Astrocyte (in vitro differentiated cells and primary cell): Measurements from ENCODE around the gene SLC22A7. TPM values are rescaled to one million over a fixed set of nuclear protein-coding genes. Genes with fewer than 3 reads are reported as not detected.

ENCODE experiments used
- DNase-seq: peaks from one replicate; pipeline ENCODE4 v3.0.0-alpha.2; 2010; ENCODE audit warnings: low read depth
- FAIRE-seq: peaks from 2 replicates; lab custom pipeline; 2011; peaks lifted over from hg19 to GRCh38; lab: Jason Lieb, UNC
- H2AFZ ChIP-seq: 2 replicates; pipeline ENCODE4 v1.6.0; 2012; ENCODE audit warnings: low read depth, low read length, inconsistent platforms
- H3K27ac ChIP-seq: 2 replicates; pipeline ENCODE4 v1.5.1; 2011; ENCODE audit warnings: low read depth, low read length, inconsistent platforms
- H3K27me3 ChIP-seq: 2 replicates; pipeline ENCODE4 v1.6.0; 2011; ENCODE audit warnings: low read length, inconsistent platforms; ENCODE audit not compliant: insufficient read depth
- H3K36me3 ChIP-seq: 2 replicates; pipeline ENCODE4 v1.5.1; 2011; ENCODE audit warnings: low read length, inconsistent platforms; ENCODE audit not compliant: insufficient read depth
- H3K4me1 ChIP-seq: 2 replicates; pipeline ENCODE4 v1.5.1; 2011; ENCODE audit warnings: low read length, inconsistent platforms; ENCODE audit not compliant: insufficient read depth
- H3K4me2 ChIP-seq: 2 replicates; pipeline ENCODE4 v1.6.0; 2012; ENCODE audit warnings: low read length, inconsistent platforms
- H3K4me3 ChIP-seq: 2 replicates; pipeline ENCODE4 v1.5.1; 2011; ENCODE audit warnings: low read depth, mild to moderate bottlenecking, low read length, inconsistent platforms; ENCODE audit not compliant: insufficient read depth
- H3K79me2 ChIP-seq: 2 replicates; pipeline ENCODE4 v1.6.0; 2012; ENCODE audit warnings: mild to moderate bottlenecking, low read length, inconsistent platforms; ENCODE audit not compliant: insufficient read depth
- H3K9ac ChIP-seq: 2 replicates; pipeline ENCODE4 v1.6.0; 2012; ENCODE audit warnings: mild to moderate bottlenecking, low read length, inconsistent platforms
- H3K9me3 ChIP-seq: 2 replicates; pipeline ENCODE4 v1.5.1; 2012; ENCODE audit warnings: low read depth, mild to moderate bottlenecking, low read length, inconsistent platforms; ENCODE audit not compliant: insufficient read depth
- H4K20me1 ChIP-seq: 2 replicates; pipeline ENCODE4 v1.6.0; 2012; ENCODE audit warnings: low read length, inconsistent platforms; ENCODE audit not compliant: insufficient read depth
- H3K27ac Mint-ChIP-seq: one replicate; pipeline ENCODE4 v1.8.0; 2021; ENCODE audit warnings: mild to moderate bottlenecking, mixed read lengths; ENCODE audit not compliant: unreplicated experiment
- H3K27me3 Mint-ChIP-seq: one replicate; pipeline ENCODE4 v1.8.0; 2021; ENCODE audit warnings: low read depth, mixed read lengths; ENCODE audit not compliant: unreplicated experiment
- H3K36me3 Mint-ChIP-seq: one replicate; pipeline ENCODE4 v1.8.0; 2021; ENCODE audit warnings: low read depth, mixed read lengths; ENCODE audit not compliant: unreplicated experiment
- H3K4me1 Mint-ChIP-seq: one replicate; pipeline ENCODE4 v1.8.0; 2021; ENCODE audit warnings: low read depth, mixed read lengths; ENCODE audit not compliant: unreplicated experiment
- H3K4me3 Mint-ChIP-seq: one replicate; pipeline ENCODE4 v1.8.0; 2021; ENCODE audit warnings: mild to moderate bottlenecking, moderate library complexity, mixed read lengths; ENCODE audit not compliant: unreplicated experiment
- H3K9me3 Mint-ChIP-seq: one replicate; pipeline ENCODE4 v1.8.0; 2021; ENCODE audit warnings: mild to moderate bottlenecking, mixed read lengths; ENCODE audit not compliant: unreplicated experiment
- CTCF ChIP-seq: IDR thresholded peaks from 2 replicates; pipeline ENCODE4 v1.5.1; 2011; ENCODE audit warnings: low read depth, mild to moderate bottlenecking, inconsistent platforms, low read length, moderate library complexity; ENCODE audit not compliant: insufficient read depth
- EZH2 ChIP-seq: IDR thresholded peaks from 2 replicates; pipeline ENCODE4 v1.6.1; 2012; ENCODE audit warnings: mild to moderate bottlenecking, low read length, inconsistent platforms; ENCODE audit not compliant: insufficient read depth
- total RNA-seq: library from RNA; stranded (reverse); gene quantifications from 2 replicates; pipeline ENCODE4 v1.2.1, GENCODE V29; 2021

The SLC22A7 gene
- total RNA-seq, 1 donor from 2014 or later: not detected

GRCh38 chr6:43304361-43304760 lies 6.3 kb downstream of the SLC22A7 start:
- H3K4me1 ChIP-seq: no peaks in the 10 kb centered on the region
- no peak overlapping the region for H3K27ac Mint-ChIP-seq
- H3K4me3 Mint-ChIP-seq: no peak overlapping the region
- no peaks in the 10 kb centered on the region for H3K9me3 Mint-ChIP-seq
- H4K20me1 ChIP-seq: no peaks in the 10 kb centered on the region
- H2AFZ ChIP-seq: no peak overlapping the region
- TF ChIP-seq EZH2: no peak
- no peak for TF ChIP-seq CTCF
- no peak overlapping the region for H3K4me2 ChIP-seq
- H3K27me3 ChIP-seq: peaks cover 14% of the 10 kb centered on the region
- no peaks in the 10 kb centered on the region for H3K79me2 ChIP-seq
- FAIRE-seq: no peak
- H3K27me3 Mint-ChIP-seq: peaks cover 66% of the 10 kb centered on the region
- H3K4me1 Mint-ChIP-seq: no peaks in the 10 kb centered on the region
- no peak overlapping the region for H3K4me3 ChIP-seq
- no peak for DNase-seq
- no peak overlapping the region for H3K9ac ChIP-seq
- no peaks in the 10 kb centered on the region for H3K36me3 ChIP-seq
- no peaks in the 10 kb centered on the region for H3K9me3 ChIP-seq
- no peak overlapping the region for H3K27ac ChIP-seq
- peaks cover 3% of the 10 kb centered on the region for H3K36me3 Mint-ChIP-seq

- no peaks in the 10 kb centered on the region for H4K20me1 ChIP-seq
- no peak overlapping the region for H3K27ac ChIP-seq
- TF ChIP-seq EZH2: no peak
- no peak for TF ChIP-seq CTCF
- H3K27me3 ChIP-seq: peaks cover 11% of the 10 kb centered on the region
- H3K9me3 ChIP-seq: no peaks in the 10 kb centered on the region
- Mint-ChIP-seq H3K4me1 (no peaks in the 10 kb centered on the region), H3K9me3 (no peaks in the 10 kb centered on the region), H3K27me3 (peaks cover 61% of the 10 kb centered on the region), H3K36me3 (peaks cover 2% of the 10 kb centered on the region), H3K27ac (no peak overlapping the region), H3K4me3 (no peak overlapping the region)
- no peak overlapping the region for H2AFZ ChIP-seq
- FAIRE-seq (no peak), DNase-seq (no peak)
- no peaks in the 10 kb centered on the region for H3K36me3 ChIP-seq
- H3K4me2 ChIP-seq: no peak overlapping the region
- H3K4me3 ChIP-seq: no peak overlapping the region
- no peak overlapping the region for H3K9ac ChIP-seq
- H3K79me2 ChIP-seq: no peaks in the 10 kb centered on the region
- H3K4me1 ChIP-seq: no peaks in the 10 kb centered on the region
Observed at GRCh38 chr6:43304882-43305281, 6.8 kb downstream of the SLC22A7 start.

- Mint-ChIP-seq H3K4me1 (peaks cover 3% of the 10 kb centered on the region), H3K27me3 (peaks cover 54% of the 10 kb centered on the region), H3K9me3 (no peaks in the 10 kb centered on the region), H3K27ac (no peak overlapping the region), H3K36me3 (no peaks in the 10 kb centered on the region), H3K4me3 (no peak overlapping the region)
- peaks cover 11% of the 10 kb centered on the region for H3K27me3 ChIP-seq
- TF ChIP-seq EZH2: no peak
- no peak for TF ChIP-seq CTCF
- no peaks in the 10 kb centered on the region for H3K79me2 ChIP-seq
- no peaks in the 10 kb centered on the region for H3K36me3 ChIP-seq
- no peaks in the 10 kb centered on the region for H3K4me1 ChIP-seq
- H3K4me3 ChIP-seq: no peak overlapping the region
- no peak overlapping the region for H2AFZ ChIP-seq
- H3K9me3 ChIP-seq: no peaks in the 10 kb centered on the region
- no peak for DNase-seq
- H4K20me1 ChIP-seq: no peaks in the 10 kb centered on the region
- no peak for FAIRE-seq
- H3K27ac ChIP-seq: no peak overlapping the region
- H3K4me2 ChIP-seq: no peak overlapping the region
- H3K9ac ChIP-seq: no peak overlapping the region
Observed at GRCh38 chr6:43306086-43306485, 8.0 kb downstream of the SLC22A7 start.
